H1 (cell line): ENCODE measurements around the gene ACE. TPM values are rescaled to one million over a fixed set of nuclear protein-coding genes. Genes with fewer than 3 reads are reported as not detected.

Experiments used
- CTCF ChIA-PET: fragments of 300-600 bp; sonication (Branson Sonifier 250); formaldehyde crosslinking; loops from one replicate; lab custom pipeline; 2021; ENCODE audit not compliant: partially characterized antibody; lab: Charles Lee
- POLR2A ChIA-PET: fragments of 300-600 bp; sonication (Branson Sonifier 250); formaldehyde crosslinking; loops from one replicate; lab custom pipeline; 2021; ENCODE audit warnings: inconsistent platforms; ENCODE audit not compliant: partially characterized antibody; lab: Charles Lee
- DNase-seq, 2 experiments: peaks; one replicate each; pipeline versions ENCODE4 v3.0.0 to v3.0.0-alpha.2; 2010 to 2022; ENCODE audit warnings: low spot score in 2 of 2, low read depth in 1 of 2, mixed read lengths in 1 of 2
- FAIRE-seq: peaks from 2 replicates; lab custom pipeline; 2011; peaks lifted over from hg19 to GRCh38; lab: Jason Lieb, UNC
- H2AFZ ChIP-seq: 2 replicates; pipeline ENCODE4 v1.8.1; 2012; ENCODE audit warnings: low read length, inconsistent platforms
- H2AK5ac ChIP-seq: 2 replicates; pipeline ENCODE4 v1.6.1; 2013; ENCODE audit warnings: low read depth, low read length
- H2BK120ac ChIP-seq: replicated peaks from 2 replicates; pipeline ENCODE3; 2013; ENCODE audit warnings: low read depth, low read length, inconsistent platforms
- H2BK12ac ChIP-seq: 2 replicates; pipeline ENCODE4 v1.6.1; 2013; ENCODE audit warnings: low read depth, low read length
- H2BK15ac ChIP-seq: 2 replicates; pipeline ENCODE4 v1.6.1; 2013; ENCODE audit warnings: low read length
- H2BK20ac ChIP-seq: 2 replicates; pipeline ENCODE4 v1.6.1; 2013; ENCODE audit warnings: low read length
- H2BK5ac ChIP-seq: 2 replicates; pipeline ENCODE4 v1.6.1; 2013; ENCODE audit warnings: low read depth, low read length
- H3K14ac ChIP-seq: 2 replicates; pipeline ENCODE4 v1.6.1; 2013; ENCODE audit warnings: inconsistent platforms; ENCODE audit not compliant: insufficient read length
- H3K18ac ChIP-seq: 2 replicates; pipeline ENCODE4 v1.6.1; 2013; ENCODE audit warnings: low read length; ENCODE audit errors: extremely low read depth
- H3K23ac ChIP-seq: 2 replicates; pipeline ENCODE4 v1.6.1; 2013; ENCODE audit warnings: inconsistent platforms; ENCODE audit not compliant: insufficient read length
- H3K23me2 ChIP-seq: 2 replicates; pipeline ENCODE4 v1.6.1; 2013; ENCODE audit warnings: low read depth, low read length
- H3K27ac ChIP-seq: 2 replicates; pipeline ENCODE4 v1.6.1; 2011; ENCODE audit warnings: low read depth, low read length, inconsistent platforms
- H3K27me3 ChIP-seq, 4 experiments: replicated peaks in 1 of 4; 1 replicate in 1 of 4; 2 replicates in 3 of 4; pipeline versions ENCODE4 v1.6.1 to v1.8.1; 2011 to 2013; ENCODE audit warnings: low read length in 3 of 4, mild to moderate bottlenecking in 3 of 4, inconsistent platforms in 2 of 4, mixed read lengths in 2 of 4, moderate library complexity in 1 of 4; ENCODE audit not compliant: control insufficient read depth in 3 of 4, insufficient read depth in 3 of 4; ENCODE audit errors: extremely low read depth in 1 of 4
- H3K36me3 ChIP-seq, 4 experiments: 2 replicates each; pipeline versions ENCODE4 v1.6.1 to v1.8.1; 2011 to 2013; ENCODE audit warnings: mild to moderate bottlenecking in 4 of 4, low read length in 3 of 4, moderate library complexity in 2 of 4, control low read depth in 1 of 4, inconsistent platforms in 1 of 4; ENCODE audit not compliant: insufficient read depth in 4 of 4, control insufficient read depth in 2 of 4
- H3K4ac ChIP-seq: replicated peaks from 2 replicates; pipeline ENCODE3; 2013; ENCODE audit warnings: low read length, low read depth, mixed read lengths, inconsistent platforms; ENCODE audit not compliant: insufficient read length
- H3K4me1 ChIP-seq, 4 experiments: replicated peaks in 1 of 4; 1 replicate in 1 of 4; 2 replicates in 3 of 4; pipeline versions ENCODE4 v1.6.1 to v1.8.1; 2011 to 2013; ENCODE audit warnings: low read length in 3 of 4, inconsistent platforms in 2 of 4, mixed read lengths in 1 of 4; ENCODE audit not compliant: insufficient read depth in 4 of 4, control insufficient read depth in 3 of 4
- H3K4me2 ChIP-seq, 2 experiments: 2 replicates each; pipeline versions ENCODE4 v1.6.1 to v1.8.1; 2011 to 2013; ENCODE audit warnings: low read depth in 2 of 2, low read length in 2 of 2, control low read depth in 1 of 2, inconsistent platforms in 1 of 2, mild to moderate bottlenecking in 1 of 2; ENCODE audit not compliant: insufficient read depth in 1 of 2
- H3K4me3 ChIP-seq, 4 experiments: fragments of 200-600, 300-600 bp in 1 of 4; sonication (generic), shearing (Covaris generic), sonication (Bioruptor Twin) in 1 of 4; 2 replicates each; pipeline versions ENCODE4 v1.5.1 to v1.8.1; 2011 to 2016; ENCODE audit warnings: low read length in 4 of 4, low read depth in 3 of 4, control low read depth in 2 of 4, inconsistent platforms in 2 of 4, mild to moderate bottlenecking in 2 of 4, mixed read lengths in 1 of 4, moderate library complexity in 1 of 4; ENCODE audit not compliant: insufficient read depth in 2 of 4; ENCODE audit errors: extremely low read depth in 1 of 4
- H3K56ac ChIP-seq: replicated peaks from 2 replicates; pipeline ENCODE3; 2013; ENCODE audit warnings: low read depth, mild to moderate bottlenecking, mixed read lengths, low read length, inconsistent platforms; ENCODE audit not compliant: insufficient read length
- H3K79me1 ChIP-seq: 2 replicates; pipeline ENCODE4 v1.6.1; 2013; ENCODE audit warnings: low read depth, low read length, control low read depth
- H3K79me2 ChIP-seq, 2 experiments: 2 replicates each; pipeline versions ENCODE4 v1.6.1 to v1.8.1; 2012 to 2013; ENCODE audit warnings: low read length in 2 of 2, mild to moderate bottlenecking in 2 of 2, inconsistent platforms in 1 of 2; ENCODE audit not compliant: insufficient read depth in 2 of 2, control insufficient read depth in 1 of 2
- H3K9ac ChIP-seq, 4 experiments: replicated peaks in 1 of 4; 1 replicate in 1 of 4; 2 replicates in 3 of 4; pipeline versions ENCODE4 v1.6.1 to v1.8.1; 2011 to 2013; ENCODE audit warnings: low read depth in 3 of 4, low read length in 3 of 4, control low read depth in 2 of 4, mild to moderate bottlenecking in 2 of 4, moderate library complexity in 2 of 4, inconsistent platforms in 1 of 4; ENCODE audit errors: extremely low read depth in 1 of 4
- H3K9me3 ChIP-seq, 2 experiments: 2 replicates each; pipeline versions ENCODE4 v1.6.1 to v1.8.1; 2012 to 2013; ENCODE audit warnings: mild to moderate bottlenecking in 2 of 2, moderate library complexity in 2 of 2, control low read depth in 1 of 2, inconsistent platforms in 1 of 2, low read depth in 1 of 2, low read length in 1 of 2, mixed read lengths in 1 of 2; ENCODE audit not compliant: insufficient read depth in 2 of 2
- H4K20me1 ChIP-seq, 2 experiments: replicated peaks in 1 of 2; 2 replicates each; pipeline versions ENCODE3 to v1.8.1; 2011 to 2013; ENCODE audit warnings: inconsistent platforms in 2 of 2, low read length in 2 of 2, mild to moderate bottlenecking in 1 of 2; ENCODE audit not compliant: insufficient read depth in 2 of 2, control insufficient read depth in 1 of 2
- H4K5ac ChIP-seq: 2 replicates; pipeline ENCODE4 v1.6.1; 2013; ENCODE audit warnings: low read length, low read depth, mixed read lengths, inconsistent platforms; ENCODE audit not compliant: insufficient read length
- H4K8ac ChIP-seq: 2 replicates; pipeline ENCODE4 v1.8.0; 2013; ENCODE audit warnings: mild to moderate bottlenecking, moderate library complexity, low read length, inconsistent platforms; ENCODE audit not compliant: insufficient read depth; ENCODE audit errors: extremely low read depth
- H4K91ac ChIP-seq: replicated peaks from 2 replicates; pipeline ENCODE3; 2013; ENCODE audit warnings: low read length, mixed read lengths, inconsistent platforms; ENCODE audit not compliant: insufficient read length
- BACH1 ChIP-seq: IDR thresholded peaks from 2 replicates; pipeline ENCODE4 v1.6.1; 2012; ENCODE audit warnings: low read length, improper control_type of control experiment
- CBX5 ChIP-seq: fragments of 300-800, 300-1000 bp; sonication (generic); IDR thresholded peaks from 2 replicates; pipeline ENCODE4 v1.7.1; 2016; ENCODE audit warnings: antibody characterized with exemption, low read length, low read depth
- CHD2 ChIP-seq: IDR thresholded peaks from 2 replicates; pipeline ENCODE4 v1.6.1; 2012; ENCODE audit warnings: low read length, improper control_type of control experiment
- EGR1 ChIP-seq: IDR thresholded peaks from 2 replicates; pipeline ENCODE4 v1.6.1; 2011; ENCODE audit warnings: low read depth, low read length, borderline replicate concordance
- HDAC2 ChIP-seq, 2 experiments: fragments of 300-600 bp in 1 of 2; sonication (generic) in 1 of 2; IDR thresholded peaks; 2 replicates each; pipeline ENCODE4 v1.6.1; 2011 to 2012; ENCODE audit warnings: low read depth in 2 of 2, low read length in 2 of 2, mild to moderate bottlenecking in 2 of 2, moderate library complexity in 2 of 2, borderline replicate concordance in 1 of 2, inconsistent platforms in 1 of 2
- KDM4A ChIP-seq: IDR thresholded peaks from one replicate; pipeline ENCODE4 v1.7.1; 2012; ENCODE audit warnings: low read depth, mild to moderate bottlenecking, moderate library complexity, low read length, inconsistent platforms; ENCODE audit not compliant: severe bottlenecking
- RAD21 ChIP-seq, 2 experiments: IDR thresholded peaks in 1 of 2; conservative IDR thresholded peaks in 1 of 2; 2 replicates each; pipeline ENCODE4 v1.6.1; 2011; ENCODE audit warnings: low read depth in 2 of 2, low read length in 2 of 2, improper control_type of control experiment in 1 of 2, inconsistent platforms in 1 of 2, mild to moderate bottlenecking in 1 of 2, moderate library complexity in 1 of 2
- SIRT6 ChIP-seq: IDR thresholded peaks from one replicate; pipeline ENCODE4 v1.7.1; 2012; ENCODE audit warnings: low read length, inconsistent platforms
- SP1 ChIP-seq: IDR thresholded peaks from 2 replicates; pipeline ENCODE4 v1.6.1; 2011; ENCODE audit warnings: low read depth, low read length
- TEAD4 ChIP-seq: IDR thresholded peaks from 2 replicates; pipeline ENCODE4 v1.6.1; 2012; ENCODE audit warnings: low read depth, low read length, inconsistent platforms, mixed read lengths
- YY1 ChIP-seq: IDR thresholded peaks from 2 replicates; pipeline ENCODE4 v1.6.1; 2011; ENCODE audit warnings: low read depth, mild to moderate bottlenecking, low read length
- WGBS, 2 experiments: shearing (Covaris generic) in 1 of 2; methylation state at CpG; one replicate each; pipeline versions ENCODE4 v1.1.6 to v1.1.7; 2013 to 2015; ENCODE audit warnings: low lambda C conversion rate in 2 of 2, mixed read lengths in 2 of 2, inconsistent platforms in 1 of 2, low coverage in 1 of 2, missing lambda C conversion rate in 1 of 2; ENCODE audit not compliant: insufficient replicate concordance in 2 of 2, insufficient coverage in 1 of 2, insufficient read length in 1 of 2; ENCODE audit errors: extremely low coverage in 1 of 2, missing lambda C conversion rate in 1 of 2; 5-methylcytosine and 5-hydroxymethylcytosine counted together
- polyA plus RNA-seq, 7 experiments: library from polyadenylated mRNA; depleted of rRNA in 3 of 7; stranded (reverse) in 5 of 7; unstranded in 2 of 7; fragments of >200 nt in 5 of 7; fragments of 200-250 nt in 2 of 7; gene quantifications; 1 replicate in 5 of 7; 2 replicates in 1 of 7; 4 replicates in 1 of 7; pipeline versions ENCODE4 v1.2.1 to v1.2.3, GENCODE V29; 2011 to 2013; ENCODE audit warnings: missing spikeins in 2 of 7, mixed read lengths in 2 of 7
- total RNA-seq: library from RNA; stranded (reverse); fragmentation: NEBNext Ultra II Directional; extraction: Animal tissue kit (Norgen Biotek cat#: 25700); gene quantifications from 2 replicates; pipeline ENCODE4 v1.2.1, GENCODE V29; 2021
- TF ChIP-seq, protein P1 (sequence below): IDR thresholded peaks from 2 replicates; pipeline ENCODE4 v1.6.1; 2012; ENCODE audit warnings: low read length, inconsistent platforms

Gene ACE
- total and polyA plus RNA-seq, 2 of the 8 experiments (the other 6 are each of a cell fraction or from before 2014, with no cell fraction given) = 2.5 to 5.5 TPM

DNA sequence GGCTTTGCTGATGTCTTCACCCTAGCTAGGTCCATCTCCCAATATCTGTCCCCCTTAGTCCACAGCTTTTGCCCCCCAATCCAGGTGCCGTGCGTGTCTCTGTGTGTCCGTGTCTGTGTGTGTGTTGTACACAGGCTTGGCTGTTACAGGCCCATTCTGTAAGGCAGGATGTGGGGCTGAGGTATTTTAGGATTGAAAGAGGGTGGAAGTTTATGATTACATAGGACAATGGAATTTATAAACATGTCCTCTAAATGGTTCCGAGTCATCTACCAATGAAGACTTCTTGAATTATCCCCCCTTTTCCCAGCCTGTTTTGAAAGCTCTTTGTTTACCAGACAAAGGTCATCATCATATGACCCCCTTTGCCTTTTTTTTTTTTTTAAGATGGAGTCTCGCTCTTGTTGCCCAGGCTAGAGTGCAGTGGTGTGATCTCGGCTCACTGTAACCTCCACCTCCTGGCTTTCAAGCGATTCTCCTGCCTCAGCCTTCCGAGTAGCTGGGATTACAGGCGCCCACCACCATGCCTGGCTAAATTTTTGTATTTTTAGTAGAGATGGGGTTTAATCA, 21.9 kb downstream of the ACE start:
- H2AK5ac ChIP-seq = 0 out of 2 replicates have a peak overlapping the region, but pooled peaks have one; percentile 65
- no peak overlapping the region for H3K9ac ChIP-seq
- H2BK5ac ChIP-seq = no peak overlapping the region
- H4K20me1 ChIP-seq = peaks cover 0 to 2% of the 10 kb centered on the region in 2 experiments
- no peak overlapping the region for H4K91ac ChIP-seq
- H3K23me2 ChIP-seq = no peaks in the 10 kb centered on the region; the same call in 1 of the 2 replicates
- H3K27me3 ChIP-seq = no peaks in the 10 kb centered on the region
- H3K4me1 ChIP-seq = peaks cover 0 to 6% (median 0%) of the 10 kb centered on the region in 4 experiments; a peak in 1 of 7 replicates
- H2BK15ac ChIP-seq = peak overlapping the region; percentile 88; the same call in 1 of the 2 replicates
- no peak overlapping the region for H3K56ac ChIP-seq
- no peak overlapping the region for H3K4me2 ChIP-seq
- no peaks in the 10 kb centered on the region for H3K79me1 ChIP-seq
- no peak overlapping the region; the same call in 1 of the 2 replicates for H3K18ac ChIP-seq
- no peak overlapping the region for H3K14ac ChIP-seq
- H3K4me3 ChIP-seq = no peak overlapping the region
- no peaks in the 10 kb centered on the region for H3K36me3 ChIP-seq
- no peak overlapping the region for H3K27ac ChIP-seq
- no peak overlapping the region for H2BK12ac ChIP-seq
- H2AFZ ChIP-seq = no peak overlapping the region
- H3K4ac ChIP-seq = no peak overlapping the region
- H3K23ac ChIP-seq = no peak overlapping the region
- WGBS, 2 experiments = 84% methylated on average over 8 of the region's 9 CpGs; no CpG with 5 or more reads in 1 of the 2 experiments
- CTCF ChIA-PET = interaction anchor here (0.6 to 6.6 kb wide), 14 partner anchors 9 to 113 kb away, joined by 3 to 43 read pairs (median 6); partner anchors contain the start of gene DCAF7
- no peak for DNase-seq
- H4K5ac ChIP-seq = no peak overlapping the region
- H3K9me3 ChIP-seq = no peaks in the 10 kb centered on the region
- H2BK20ac ChIP-seq = no peak overlapping the region
- FAIRE-seq = no peak
- TF ChIP-seq TEAD4 = no peak
- TF ChIP-seq KDM4A = no peak
- no peak for TF ChIP-seq SIRT6
- no peak for TF ChIP-seq SP1
- TF ChIP-seq YY1 = no peak
- TF ChIP-seq CBX5 = no peak
- TF ChIP-seq RAD21 (IDR thresholded peaks at IDR 0.05 in 1 of 2, conservative IDR thresholded peaks at IDR 0.05 in 1 of 2; ENCODE audit: low read depth in 2 of 2, low read length in 2 of 2) = no peak
- TF ChIP-seq BACH1 = no peak
- TF ChIP-seq HDAC2 (IDR thresholded peaks at IDR 0.05; ENCODE audit: borderline replicate concordance in 1 of 2, low read depth in 2 of 2, low read length in 2 of 2) = no peak
- no peak for TF ChIP-seq EGR1
- TF ChIP-seq, protein P1, sequence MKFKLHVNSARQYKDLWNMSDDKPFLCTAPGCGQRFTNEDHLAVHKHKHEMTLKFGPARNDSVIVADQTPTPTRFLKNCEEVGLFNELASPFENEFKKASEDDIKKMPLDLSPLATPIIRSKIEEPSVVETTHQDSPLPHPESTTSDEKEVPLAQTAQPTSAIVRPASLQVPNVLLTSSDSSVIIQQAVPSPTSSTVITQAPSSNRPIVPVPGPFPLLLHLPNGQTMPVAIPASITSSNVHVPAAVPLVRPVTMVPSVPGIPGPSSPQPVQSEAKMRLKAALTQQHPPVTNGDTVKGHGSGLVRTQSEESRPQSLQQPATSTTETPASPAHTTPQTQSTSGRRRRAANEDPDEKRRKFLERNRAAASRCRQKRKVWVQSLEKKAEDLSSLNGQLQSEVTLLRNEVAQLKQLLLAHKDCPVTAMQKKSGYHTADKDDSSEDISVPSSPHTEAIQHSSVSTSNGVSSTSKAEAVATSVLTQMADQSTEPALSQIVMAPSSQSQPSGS = no peak
- TF ChIP-seq CHD2 = no peak
- no peak overlapping the region for H4K8ac ChIP-seq
- H3K79me2 ChIP-seq = no peaks in the 10 kb centered on the region
- H2BK120ac ChIP-seq = no peak overlapping the region
- POLR2A ChIA-PET = no interaction called here
